SK-N-SH (cell line): ENCODE measurements around the gene N4BP2L2. TPM values are rescaled to one million over a fixed set of nuclear protein-coding genes. Genes with fewer than 3 reads are reported as not detected.

Experiments
- CTCF ChIA-PET: fragments of 300-600, 350-600 bp; formaldehyde crosslinking; extraction: SDS; loops from one replicate; lab custom pipeline; 2021; lab: Yijun Ruan, JAX
- POLR2A ChIA-PET: fragments of 350-600 bp; sonication (Branson Sonifier 250); formaldehyde crosslinking; extraction: SDS; loops from one replicate; lab custom pipeline; 2020; ENCODE audit warnings: antibody characterized with exemption, inconsistent platforms; lab: Yijun Ruan, JAX
- DNase-seq: peaks from one replicate; pipeline ENCODE4 v3.0.0; 2012
- H2AFZ ChIP-seq: fragments of 200-600 bp; sonication (generic); 2 replicates; pipeline ENCODE4 v1.8.1; 2016; ENCODE audit warnings: antibody characterized with exemption, mild to moderate bottlenecking, low read depth
- H3F3A ChIP-seq: fragments of 200-600 bp; sonication (generic); replicated peaks from 2 replicates; pipeline ENCODE3; 2016; ENCODE audit warnings: antibody characterized with exemption, mild to moderate bottlenecking; ENCODE audit not compliant: insufficient read depth
- H3K27ac ChIP-seq, 2 experiments: fragments of 200-500 bp in 1 of 2; fragments of 200-600 bp in 1 of 2; sonication (Bioruptor generic) in 1 of 2; sonication (generic), shearing (Covaris generic) in 1 of 2; 2 replicates each; pipeline versions ENCODE4 v1.5.1 to v1.6.1; 2014 to 2016; ENCODE audit warnings: low read depth in 2 of 2, inconsistent platforms in 1 of 2, low read length in 1 of 2, mild to moderate bottlenecking in 1 of 2, mixed read lengths in 1 of 2
- H3K27me3 ChIP-seq: fragments of 200-600 bp; sonication (generic), shearing (Covaris generic); 2 replicates; pipeline ENCODE4 v1.6.1; 2016; ENCODE audit warnings: mixed run types; ENCODE audit not compliant: insufficient read depth
- H3K36me3 ChIP-seq, 2 experiments: fragments of 200-500 bp in 1 of 2; fragments of 200-600 bp in 1 of 2; sonication (Bioruptor generic) in 1 of 2; sonication (generic) in 1 of 2; replicated peaks in 1 of 2; 2 replicates each; pipeline versions ENCODE3 to v1.5.1; 2014 to 2016; ENCODE audit warnings: low read length in 1 of 2, mild to moderate bottlenecking in 1 of 2; ENCODE audit not compliant: insufficient read depth in 2 of 2, control insufficient read depth in 1 of 2
- H3K4me1 ChIP-seq, 2 experiments: fragments of 200-500 bp in 1 of 2; fragments of 200-600 bp in 1 of 2; sonication (Bioruptor generic) in 1 of 2; sonication (generic), shearing (Covaris generic) in 1 of 2; 2 replicates each; pipeline versions ENCODE4 v1.5.1 to v1.6.1; 2014 to 2016; ENCODE audit warnings: low read depth in 1 of 2, low read length in 1 of 2, mixed run types in 1 of 2; ENCODE audit not compliant: insufficient read depth in 2 of 2, control insufficient read depth in 1 of 2
- H3K4me2 ChIP-seq: fragments of 200-600 bp; sonication (generic), shearing (Covaris generic); 2 replicates; pipeline ENCODE4 v1.6.1; 2017; ENCODE audit warnings: mixed run types
- H3K4me3 ChIP-seq, 2 experiments: fragments of 200-500 bp in 1 of 2; fragments of 200-600 bp in 1 of 2; sonication (Bioruptor generic) in 1 of 2; sonication (generic), shearing (Covaris generic) in 1 of 2; 2 replicates each; pipeline versions ENCODE4 v1.5.1 to v1.8.1; 2014 to 2016; ENCODE audit warnings: low read depth in 2 of 2, inconsistent platforms in 1 of 2, low read length in 1 of 2, mild to moderate bottlenecking in 1 of 2, mixed read lengths in 1 of 2, moderate library complexity in 1 of 2
- H3K79me2 ChIP-seq: fragments of 200-600 bp; sonication (generic); 2 replicates; pipeline ENCODE4 v1.8.1; 2017; ENCODE audit warnings: mild to moderate bottlenecking; ENCODE audit not compliant: insufficient read depth
- H3K9ac ChIP-seq: fragments of 200-600 bp; sonication (generic); 2 replicates; pipeline ENCODE4 v1.6.1; 2017; ENCODE audit warnings: mixed run types
- H3K9me2 ChIP-seq: fragments of 200-600 bp; sonication (generic); 2 replicates; pipeline ENCODE4 v1.6.1; 2017; ENCODE audit warnings: mixed run types
- H3K9me3 ChIP-seq: fragments of 200-600 bp; sonication (generic); 2 replicates; pipeline ENCODE4 v1.6.1; 2017; ENCODE audit warnings: mixed run types, mild to moderate bottlenecking, moderate library complexity
- H4K20me1 ChIP-seq: fragments of 200-600 bp; sonication (generic); 2 replicates; pipeline ENCODE4 v1.6.1; 2017; ENCODE audit warnings: mild to moderate bottlenecking, mixed run types; ENCODE audit not compliant: insufficient read depth
- EZH2phosphoT487 ChIP-seq: fragments of 200-600 bp; sonication (generic); IDR thresholded peaks from 2 replicates; pipeline ENCODE4 v1.6.1; 2017; ENCODE audit warnings: low read depth, mixed run types, mild to moderate bottlenecking, antibody characterized with exemption, moderate library complexity, borderline replicate concordance
- FOSL2 ChIP-seq: IDR thresholded peaks from 2 replicates; pipeline ENCODE4 v1.4.0; 2012; ENCODE audit warnings: low read depth, mild to moderate bottlenecking, moderate library complexity, borderline replicate concordance
- JUND ChIP-seq: IDR thresholded peaks from 2 replicates; pipeline ENCODE4 v1.4.0; 2012
- MEF2A ChIP-seq: IDR thresholded peaks from 2 replicates; pipeline ENCODE4 v1.4.0; 2012; ENCODE audit warnings: low read depth, borderline replicate concordance
- MXI1 ChIP-seq: IDR thresholded peaks from 2 replicates; pipeline ENCODE4 v1.6.1; 2012; ENCODE audit warnings: mild to moderate bottlenecking, low read depth, low read length, improper control_type of control experiment
- NFIC ChIP-seq: IDR thresholded peaks from 2 replicates; pipeline ENCODE4 v1.4.0; 2012; ENCODE audit warnings: borderline replicate concordance
- POLR2AphosphoS5 ChIP-seq: IDR thresholded peaks from 2 replicates; pipeline ENCODE4 v1.6.1; 2012; ENCODE audit warnings: low read depth, low read length
- RCOR1 ChIP-seq: fragments of 150-350 bp; IDR thresholded peaks from 2 replicates; pipeline ENCODE4 v1.6.1; 2017; ENCODE audit warnings: antibody characterized with exemption, low read length
- RFX5 ChIP-seq: IDR thresholded peaks from 2 replicates; pipeline ENCODE4 v1.6.1; 2012; ENCODE audit warnings: mild to moderate bottlenecking, improper control_type of control experiment, low read length
- RXRA ChIP-seq: IDR thresholded peaks from 2 replicates; pipeline ENCODE4 v1.4.0; 2012; ENCODE audit warnings: low read depth, mild to moderate bottlenecking, borderline replicate concordance
- SIN3A ChIP-seq: IDR thresholded peaks from 2 replicates; pipeline ENCODE4 v1.6.1; 2012; ENCODE audit warnings: low read depth, mild to moderate bottlenecking, low read length, moderate library complexity, borderline replicate concordance
- USF1 ChIP-seq: IDR thresholded peaks from 2 replicates; pipeline ENCODE4 v1.4.0; 2012; ENCODE audit warnings: low read depth, borderline replicate concordance
- USF2 ChIP-seq: fragments of 150-350 bp; IDR thresholded peaks from 2 replicates; pipeline ENCODE4 v1.6.1; 2017; ENCODE audit warnings: antibody characterized with exemption, low read length, low read depth, borderline replicate concordance
- ZBTB33 ChIP-seq: IDR thresholded peaks from 2 replicates; pipeline ENCODE4 v1.4.0; 2012; ENCODE audit warnings: low read depth, borderline replicate concordance
- WGBS: methylation state at CpG from one replicate; pipeline ENCODE4 v1.1.6; 2017; ENCODE audit warnings: low lambda C conversion rate; 5-methylcytosine and 5-hydroxymethylcytosine counted together
- polyA plus RNA-seq, 3 experiments: library from polyadenylated mRNA; depleted of rRNA; stranded (reverse); fragments of >200 nt; gene quantifications; 2 replicates each; pipeline ENCODE4 v1.2.3, GENCODE V29; 2012

The N4BP2L2 gene
- polyA plus RNA-seq, 1 of the 3 experiments (the other 2 are of a cell fraction): 16.0 TPM

GRCh38 chr13:32476021-32476731 is 62.4 kb downstream of the N4BP2L2 start:
- H3K4me1 ChIP-seq: no peaks in the 10 kb centered on the region

GRCh38 chr13:32474999-32475792 is 63.4 kb downstream of the N4BP2L2 start:
- Histone ChIP-seq H3K9me3 (no peaks in the 10 kb centered on the region), H3K9me2 (no peaks in the 10 kb centered on the region), H3K36me3 (peaks cover 0 to 13% of the 10 kb centered on the region in 2 experiments), H3K4me3 (no peak overlapping the region), H4K20me1 (no peaks in the 10 kb centered on the region), H3K27me3 (no peaks in the 10 kb centered on the region), H3K4me2 (no peak overlapping the region), H3K79me2 (no peaks in the 10 kb centered on the region), H2AFZ (no peak overlapping the region), H3K9ac (no peak overlapping the region), H3K4me1 (no peaks in the 10 kb centered on the region), H3F3A (no peaks in the 10 kb centered on the region), H3K27ac (no peak overlapping the region)
- 80% methylated on average over 10 of the region's 10 CpGs for WGBS
- TF ChIP-seq POLR2AphosphoS5: no peak
- TF ChIP-seq EZH2phosphoT487: no peak
- no peak for TF ChIP-seq JUND
- TF ChIP-seq NFIC: no peak
- TF ChIP-seq USF2: no peak
- no peak for TF ChIP-seq USF1
- TF ChIP-seq SIN3A: no peak
- no peak for TF ChIP-seq FOSL2
- no peak for TF ChIP-seq ZBTB33
- ChIA-PET CTCF (interaction anchor here (0.6 to 1.4 kb wide), 4 partner anchors 11 to 154 kb away, joined by 3 to 4 read pairs (median 4); no protein-coding TSS in a partner anchor), POLR2A (no interaction called here)
- no peak for DNase-seq

More at GRCh38 chr13:32476021-32476731, 62.4 kb downstream of the N4BP2L2 start:
- no peaks in the 10 kb centered on the region for H4K20me1 ChIP-seq
- no peaks in the 10 kb centered on the region for H3K9me2 ChIP-seq
- POLR2A ChIA-PET: no interaction called here
- H3K9me3 ChIP-seq: no peaks in the 10 kb centered on the region
- no peaks in the 10 kb centered on the region for H3K79me2 ChIP-seq
- H3K27ac ChIP-seq: no peak overlapping the region
- H3F3A ChIP-seq: no peaks in the 10 kb centered on the region
- TF ChIP-seq USF1: no peak
- TF ChIP-seq RXRA: no peak
- no peak for TF ChIP-seq NFIC
- TF ChIP-seq RFX5: no peak
- TF ChIP-seq MEF2A: no peak
- no peak for TF ChIP-seq RCOR1
- TF ChIP-seq MXI1: no peak
- H2AFZ ChIP-seq: no peak overlapping the region
- H3K36me3 ChIP-seq: peaks cover 0 to 13% of the 10 kb centered on the region in 2 experiments
- WGBS: 100% methylated on average over 2 of the region's 2 CpGs
- H3K27me3 ChIP-seq: no peaks in the 10 kb centered on the region
- H3K4me2 ChIP-seq: no peak overlapping the region
- CTCF ChIA-PET: interaction anchor here (1.4 kb wide), 2 partner anchors 12 to 17 kb away, joined by 4 read pairs; no protein-coding TSS in a partner anchor
- no peak overlapping the region for H3K4me3 ChIP-seq
- no peak for DNase-seq
- no peak overlapping the region for H3K9ac ChIP-seq
